Fibroblast of skin of left biceps (primary cell): ENCODE results near the gene KCNJ12.
"Not testable (repeated sequence)": the region's sequence is repeated elsewhere in the genome, so short reads cannot be mapped to it uniquely, and the experiment has no call there.

ENCODE experiments used
- DNase-seq, 2 experiments: peaks; one replicate each; pipeline ENCODE4 v3.0.0-alpha.2; 2013; ENCODE audit warnings: low read depth in 2 of 2

Gene KCNJ12

DNA sequence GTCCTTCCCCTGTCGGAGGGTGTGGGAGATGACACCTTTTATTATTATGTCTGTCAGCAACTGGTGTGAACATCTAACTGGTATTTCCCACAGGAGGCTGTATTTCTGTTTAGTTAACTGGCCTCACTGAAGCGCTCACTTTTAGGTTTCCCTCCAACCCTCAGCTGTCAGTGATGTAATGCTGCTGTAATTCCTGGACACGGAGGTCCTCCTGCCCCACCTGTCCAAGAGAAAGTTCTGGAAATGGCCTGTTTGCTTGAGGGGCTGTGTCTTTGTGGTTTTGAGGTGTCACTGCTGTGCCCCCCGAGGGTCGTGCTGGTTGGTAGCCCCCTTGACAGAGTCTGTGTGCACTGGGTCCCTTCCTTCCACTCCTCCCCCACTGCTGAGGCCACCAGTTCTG, 11.5 kb downstream of the KCNJ12 start:
- DNase-seq, result no peak

DNA sequence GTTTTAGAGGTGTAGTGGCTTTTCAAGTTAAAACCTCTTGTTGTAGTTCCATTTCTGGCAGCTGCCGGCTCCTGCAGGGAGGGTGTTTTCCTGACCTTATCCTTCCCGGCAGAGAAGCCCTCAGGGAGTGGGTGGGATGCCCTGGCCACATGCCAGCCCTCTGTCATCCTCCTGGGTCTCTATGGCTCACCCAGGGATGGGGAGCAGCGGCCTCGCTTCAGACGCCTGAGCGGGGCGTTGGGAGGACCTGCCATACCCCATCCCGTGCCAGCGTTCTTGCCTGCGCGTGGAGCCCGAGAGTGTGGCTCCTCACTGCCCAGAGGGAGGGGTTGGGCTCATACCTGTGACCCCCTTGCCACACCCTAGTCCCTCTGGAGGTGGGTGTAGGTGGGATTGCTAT, 11.9 kb downstream of the KCNJ12 start:
- DNase-seq, result no peak

DNA sequence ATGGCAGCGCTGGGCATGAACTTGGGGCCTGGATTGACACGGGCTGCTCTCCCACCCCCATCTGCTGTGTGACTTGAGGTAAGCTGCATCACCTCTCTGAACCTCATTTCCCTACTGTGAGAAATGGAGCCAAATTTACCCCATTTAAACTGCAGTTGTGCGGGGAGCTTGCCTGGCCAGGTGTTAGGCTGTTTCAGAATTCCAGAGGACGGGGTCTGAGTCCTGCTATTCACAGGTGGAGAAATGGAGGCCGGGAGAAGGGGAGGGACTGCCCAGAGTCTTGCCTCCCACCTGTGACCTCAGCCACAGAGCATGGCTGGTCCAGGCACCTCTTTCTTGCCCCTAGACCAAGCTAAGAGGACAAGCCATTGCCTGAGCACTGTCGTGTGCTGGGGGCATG, 12.8 kb downstream of the KCNJ12 start:
- DNase-seq, result no peak

DNA sequence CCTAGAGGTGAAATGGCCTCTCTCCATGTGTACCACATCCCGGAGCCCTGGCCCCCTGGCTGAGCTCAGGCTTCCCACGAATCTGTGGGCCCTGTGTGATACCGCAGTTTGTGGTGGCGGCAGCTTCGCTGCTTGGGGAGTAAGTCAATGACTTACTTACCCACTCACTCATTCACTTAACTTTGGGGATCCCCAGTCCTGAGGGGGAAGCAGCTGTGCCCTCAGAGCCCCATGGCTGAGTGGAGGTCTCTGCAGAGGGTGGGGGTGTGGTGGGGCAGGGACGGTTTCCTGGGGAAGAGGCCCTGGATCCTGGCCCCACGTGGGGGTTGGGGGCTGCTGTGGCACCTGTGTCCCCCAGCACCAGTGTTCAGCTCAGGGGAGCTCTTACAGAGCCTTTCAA, 13.2 kb downstream of the KCNJ12 start:
- DNase-seq, result no peak

DNA sequence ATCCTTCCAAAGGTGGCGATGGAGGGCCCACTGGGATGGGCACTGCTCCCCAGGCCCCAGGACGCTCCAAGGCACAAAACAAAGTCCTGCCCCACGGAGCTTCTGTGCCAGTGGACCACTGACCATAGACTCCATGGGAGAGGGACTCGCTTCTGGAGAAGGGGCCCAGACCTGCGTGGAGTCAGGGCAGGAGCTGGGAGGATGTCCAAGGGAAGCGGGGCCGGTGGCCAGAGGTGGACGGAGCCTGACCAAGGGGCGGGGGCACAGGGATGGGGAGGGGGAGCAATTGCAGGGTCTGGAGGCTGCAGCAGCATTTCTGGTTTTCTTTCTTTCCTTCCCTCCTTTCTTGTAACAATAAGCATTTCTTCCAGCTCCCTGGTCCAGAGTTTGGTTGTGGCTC, 14.1 kb downstream of the KCNJ12 start:
- DNase-seq, result no peak

DNA sequence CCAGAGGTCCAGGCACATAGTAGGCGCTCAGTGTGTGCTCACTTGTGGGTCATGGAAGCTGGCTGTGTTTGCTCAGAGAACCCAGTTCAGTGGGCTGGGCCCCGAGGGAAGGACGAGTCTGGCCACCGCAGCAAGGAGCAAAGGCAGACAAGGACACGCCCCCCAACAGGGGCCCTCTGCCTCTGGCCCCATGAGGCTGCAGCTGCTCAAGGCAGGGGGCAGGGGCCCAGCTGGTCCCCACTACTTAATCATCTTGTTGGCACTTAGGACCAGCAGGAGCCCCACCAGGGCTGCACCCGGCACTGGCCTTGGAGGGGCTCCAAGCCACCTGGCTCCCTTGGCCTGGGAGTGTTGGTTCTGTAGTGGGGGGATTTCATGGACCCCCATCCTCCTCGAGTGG, 16.1 kb downstream of the KCNJ12 start:
- DNase-seq, result no peak

DNA sequence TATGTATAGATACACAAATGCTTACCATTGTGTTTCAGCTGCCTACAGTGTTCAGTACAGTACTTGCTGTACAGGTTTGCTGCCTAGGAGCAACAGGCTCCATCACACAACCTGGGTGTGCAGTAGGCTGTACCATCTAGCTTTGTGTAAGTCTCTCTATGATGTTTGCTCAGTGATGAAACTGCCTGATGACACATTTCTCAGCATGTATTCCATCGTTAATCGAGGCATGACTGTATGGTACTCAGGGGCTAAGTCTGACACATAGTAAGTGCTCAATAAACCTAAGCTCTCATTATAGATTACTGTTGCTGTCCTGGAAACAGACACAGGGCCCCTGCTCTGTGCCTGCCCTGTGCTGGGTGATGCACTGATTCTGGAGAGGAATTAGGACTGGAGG, 18.1 kb downstream of the KCNJ12 start:
- no peak for DNase-seq

DNA sequence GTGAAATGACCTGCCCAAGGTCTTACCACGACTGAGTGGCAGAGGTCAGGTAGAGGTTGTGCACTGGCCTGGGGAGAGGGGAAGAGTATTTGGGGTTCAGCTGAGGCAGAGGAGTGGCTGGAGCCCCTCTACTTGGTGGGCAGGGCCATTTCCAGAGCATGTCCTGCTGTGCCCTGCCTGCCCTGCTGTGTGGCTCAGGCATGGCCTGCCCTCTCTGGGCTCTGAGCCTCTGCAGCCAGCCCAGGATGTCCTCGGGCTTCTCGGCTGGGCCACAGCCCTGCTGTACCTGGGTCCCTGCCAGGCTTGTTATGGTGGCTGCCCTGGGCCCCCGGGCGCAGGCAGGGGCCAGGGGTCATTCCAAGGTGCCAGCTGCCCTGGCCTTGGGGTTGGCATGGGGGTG, 19.6 kb downstream of the KCNJ12 start:
- no peak for DNase-seq

DNA sequence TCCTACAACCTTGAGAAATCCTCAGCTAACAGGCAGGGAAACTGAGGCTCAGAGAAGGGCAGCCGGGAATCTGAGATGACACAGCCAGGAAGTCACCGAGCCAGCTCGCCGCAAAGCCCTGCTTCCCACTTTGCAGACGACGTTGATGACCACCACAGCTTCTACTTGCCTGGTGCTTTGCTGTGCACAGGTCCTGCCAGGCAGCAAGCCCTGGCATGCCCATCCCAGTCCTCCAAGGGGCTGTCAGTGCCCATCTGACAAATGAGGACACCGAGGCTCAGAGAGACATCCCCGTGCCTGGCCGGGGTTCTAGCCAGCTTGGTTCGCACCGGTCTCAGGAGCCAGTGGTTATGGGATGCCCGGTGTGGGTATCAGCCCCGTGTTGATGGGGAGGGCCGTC, 20.1 kb downstream of the KCNJ12 start:
- DNase-seq, result no peak

DNA sequence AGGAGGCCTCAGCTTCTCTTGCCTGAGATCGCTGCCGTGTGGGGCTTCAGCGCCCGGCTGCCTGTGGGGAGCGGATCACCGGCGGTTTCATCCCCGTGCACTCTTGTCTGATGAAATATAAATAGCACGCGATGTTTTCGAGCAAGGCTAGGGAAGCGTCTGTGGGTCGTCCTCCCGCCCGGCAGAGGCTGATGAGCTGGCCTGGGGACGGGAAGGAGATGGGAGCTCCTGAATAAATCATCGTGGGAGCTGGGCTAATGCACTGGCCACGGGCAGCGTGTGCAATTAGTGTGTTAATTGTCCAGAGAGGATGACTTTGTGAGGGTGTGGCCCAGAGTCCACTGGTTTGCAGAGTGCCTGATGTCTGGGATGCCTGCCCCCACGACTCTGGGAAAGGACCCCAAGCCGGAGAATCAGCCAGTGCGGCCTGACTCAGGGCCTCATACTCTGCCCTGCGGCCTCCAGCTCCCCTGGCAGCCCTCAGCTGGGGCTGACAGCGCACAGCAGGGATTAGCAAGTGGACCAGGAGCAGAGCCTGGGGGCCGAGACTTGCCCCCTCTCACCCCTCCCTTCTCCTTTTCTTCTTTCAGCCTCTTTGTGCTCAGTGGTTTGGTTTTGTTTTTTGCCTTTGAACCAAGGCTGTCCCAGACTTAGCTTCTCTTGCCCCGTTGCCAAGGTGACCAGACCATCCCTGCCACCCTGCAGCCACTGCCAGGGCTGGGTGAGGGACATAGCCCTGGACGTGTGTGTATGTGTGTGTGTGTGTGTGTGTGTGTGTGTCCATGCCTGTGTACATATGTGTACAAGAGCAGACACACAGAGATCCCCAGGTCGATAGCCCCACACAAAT, 21.4 kb downstream of the KCNJ12 start:
- DNase-seq, result no peak

DNA sequence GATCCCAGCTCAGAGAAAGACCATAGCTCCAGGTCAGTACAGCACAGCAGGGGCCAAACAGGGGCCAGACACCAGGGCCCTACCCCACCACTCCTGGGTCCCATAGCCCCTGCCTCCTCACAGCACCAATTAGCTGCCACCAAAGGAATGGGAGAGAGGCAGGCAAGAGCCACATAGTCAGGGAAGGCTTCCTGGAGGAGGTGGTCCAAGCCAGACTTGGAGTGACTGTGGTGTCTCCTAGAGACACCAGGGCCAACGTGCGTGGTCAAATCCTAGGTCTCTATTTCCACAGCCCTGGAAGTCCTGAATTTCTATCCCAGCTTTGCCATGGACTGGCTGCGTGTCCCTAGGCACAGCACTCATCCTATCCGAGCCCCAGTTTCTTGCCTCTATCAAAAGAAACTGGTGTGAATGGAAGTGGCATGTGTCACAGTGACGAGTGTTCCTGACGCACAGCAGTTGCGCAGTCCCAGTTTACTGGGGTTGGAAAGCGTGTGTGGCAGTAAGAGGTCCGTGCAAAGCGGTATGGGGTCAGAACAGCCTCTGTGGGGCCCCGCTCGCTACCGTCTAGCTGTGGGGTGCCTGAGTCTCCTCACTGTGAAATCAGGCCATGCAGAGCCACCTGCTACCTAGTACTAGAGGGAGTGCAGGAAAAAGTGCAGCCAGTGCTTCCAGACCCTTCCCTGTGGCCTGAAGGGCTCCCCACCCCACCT, 23.5 kb downstream of the KCNJ12 start:
- no peak for DNase-seq

DNA sequence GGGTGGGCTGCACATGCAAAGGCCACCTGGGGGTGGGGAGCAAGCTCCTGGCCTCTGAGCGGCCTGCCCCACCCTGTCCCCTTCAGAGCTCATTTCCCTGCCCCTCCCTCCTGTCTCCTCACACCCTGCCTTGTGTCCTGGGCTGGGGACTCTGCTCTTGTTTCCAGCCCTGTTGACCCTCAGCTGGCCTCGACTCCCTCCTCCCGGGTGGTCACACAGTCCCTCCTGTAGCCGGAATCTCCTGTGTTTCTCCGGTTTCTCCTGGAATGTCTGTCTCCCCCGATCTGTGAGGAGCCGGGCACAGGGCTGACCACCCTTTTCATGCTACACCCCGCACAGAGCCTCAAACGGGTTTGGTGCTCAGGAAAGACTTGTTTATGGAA, 24.0 kb downstream of the KCNJ12 start:
- DNase-seq, result not testable (repeated sequence)

DNA sequence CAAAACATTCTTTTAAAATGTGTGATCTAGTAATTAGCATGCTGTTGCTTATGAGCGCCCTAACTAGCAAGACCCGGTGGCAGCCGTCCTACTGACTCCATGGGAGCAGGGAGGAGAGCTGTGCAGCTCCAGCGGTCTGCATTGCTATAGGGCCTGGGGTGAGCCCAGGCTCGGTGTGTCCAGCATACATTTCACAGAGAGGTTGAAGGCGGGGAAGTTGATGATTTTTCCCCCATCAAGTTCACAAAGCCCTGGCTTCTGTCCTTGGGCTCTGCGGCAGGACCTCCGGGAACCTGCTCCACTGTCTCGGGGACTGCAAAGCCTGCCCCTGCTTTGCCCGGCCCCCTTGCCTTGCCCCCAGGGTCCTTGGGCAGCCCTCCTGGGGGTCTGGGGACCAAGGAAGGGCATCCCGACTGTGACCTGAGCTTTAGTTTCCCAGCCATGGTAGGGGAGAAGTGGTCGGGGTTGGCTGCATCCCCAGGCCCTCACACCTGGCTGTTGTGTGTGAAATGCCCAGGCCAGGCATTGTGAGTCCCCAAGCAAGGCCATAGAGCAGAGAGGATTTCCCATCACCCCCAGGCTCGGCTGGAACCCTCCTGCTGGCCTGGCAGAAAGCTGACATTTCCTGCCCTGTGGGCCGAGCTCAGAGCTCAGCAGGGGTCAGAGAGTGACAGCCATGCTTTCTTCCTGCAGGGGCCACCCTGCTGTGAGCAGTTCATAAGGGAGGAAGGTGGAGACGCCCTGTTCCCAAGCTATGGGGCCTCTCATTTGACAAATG, 24.8 kb downstream of the KCNJ12 start:
- no peak for DNase-seq

DNA sequence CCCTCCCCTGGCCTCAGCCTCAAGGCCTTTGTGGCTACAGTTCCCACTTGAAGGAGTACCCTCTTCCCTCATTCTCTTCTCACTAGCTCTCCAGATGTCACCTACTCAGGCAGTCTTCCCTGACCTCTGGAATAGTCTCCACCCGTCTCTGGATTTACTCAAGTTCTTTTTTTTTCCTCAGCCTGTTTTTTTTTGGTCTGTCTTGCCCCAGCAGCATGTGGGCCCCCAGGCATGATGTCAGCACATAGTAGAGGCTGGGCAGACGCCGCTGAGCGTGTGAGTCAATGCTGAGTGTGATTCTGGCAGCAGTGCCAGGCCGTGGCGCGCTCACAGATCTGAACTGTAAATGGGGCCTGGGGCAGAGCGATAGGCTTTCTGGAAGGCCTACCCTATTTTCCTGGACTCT, 26.0 kb downstream of the KCNJ12 start:
- DNase-seq, result peak; percentile 55 to 66

DNA sequence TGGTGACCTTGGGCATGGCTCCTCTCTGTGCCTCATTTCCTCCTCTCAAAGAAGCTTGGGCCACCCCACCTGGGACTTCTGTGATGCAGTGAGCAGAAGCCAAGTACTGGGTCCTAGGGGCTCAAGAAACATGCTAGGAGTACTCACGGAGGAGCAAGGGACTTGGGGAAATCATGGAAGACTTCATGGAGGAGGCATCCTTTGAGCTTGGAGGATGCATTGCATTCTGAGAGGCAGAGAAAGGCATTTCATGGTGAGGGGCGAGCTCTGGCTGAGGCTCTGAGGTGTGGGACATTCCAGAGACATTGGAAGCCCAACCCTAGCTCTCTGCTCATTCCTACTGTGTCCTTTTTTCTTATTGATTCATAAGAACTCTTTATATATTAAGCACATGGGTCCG, 26.8 kb downstream of the KCNJ12 start:
- not testable (repeated sequence) for DNase-seq

DNA sequence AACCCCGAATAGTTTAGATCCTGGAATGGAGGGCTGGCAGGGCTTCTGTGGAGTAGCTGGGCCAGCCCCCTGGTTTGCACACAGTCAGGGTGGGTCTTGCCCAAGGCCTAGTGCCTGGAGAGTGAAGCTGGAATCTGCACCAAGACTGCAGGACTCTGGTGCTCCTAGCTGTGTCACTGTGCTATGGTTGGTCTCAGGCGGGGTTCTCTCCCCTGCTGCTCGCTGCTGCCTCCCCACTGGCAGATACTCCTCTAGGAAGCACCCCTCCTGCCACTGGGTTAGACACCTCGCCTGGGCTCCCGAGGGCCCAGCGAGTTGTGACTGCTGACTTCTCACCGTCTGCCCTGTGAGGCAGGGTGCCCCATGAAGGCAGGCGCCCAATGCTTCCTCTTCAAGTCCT, 27.9 kb downstream of the KCNJ12 start:
- DNase-seq, result not testable (repeated sequence)

DNA sequence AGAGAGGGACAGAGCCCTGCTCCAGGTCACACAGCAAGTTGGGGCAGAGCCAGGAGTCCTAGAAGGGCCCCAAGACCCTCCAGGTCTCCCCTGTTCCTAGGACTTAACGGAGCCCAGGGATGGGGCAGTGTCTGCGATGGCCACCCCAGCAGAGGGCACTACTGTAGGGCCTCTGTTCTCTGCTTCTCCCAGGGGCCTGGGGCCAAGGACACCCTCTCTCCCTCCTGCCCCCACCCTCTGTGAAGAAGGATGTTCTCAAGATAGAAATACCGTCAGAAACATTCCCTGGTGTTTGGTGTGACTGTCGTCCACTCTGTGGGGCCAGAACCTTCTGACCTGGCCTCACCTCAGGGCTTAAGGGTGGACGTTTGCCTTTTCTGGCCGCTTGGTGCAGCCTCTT, 28.4 kb downstream of the KCNJ12 start:
- not testable (repeated sequence) for DNase-seq

DNA sequence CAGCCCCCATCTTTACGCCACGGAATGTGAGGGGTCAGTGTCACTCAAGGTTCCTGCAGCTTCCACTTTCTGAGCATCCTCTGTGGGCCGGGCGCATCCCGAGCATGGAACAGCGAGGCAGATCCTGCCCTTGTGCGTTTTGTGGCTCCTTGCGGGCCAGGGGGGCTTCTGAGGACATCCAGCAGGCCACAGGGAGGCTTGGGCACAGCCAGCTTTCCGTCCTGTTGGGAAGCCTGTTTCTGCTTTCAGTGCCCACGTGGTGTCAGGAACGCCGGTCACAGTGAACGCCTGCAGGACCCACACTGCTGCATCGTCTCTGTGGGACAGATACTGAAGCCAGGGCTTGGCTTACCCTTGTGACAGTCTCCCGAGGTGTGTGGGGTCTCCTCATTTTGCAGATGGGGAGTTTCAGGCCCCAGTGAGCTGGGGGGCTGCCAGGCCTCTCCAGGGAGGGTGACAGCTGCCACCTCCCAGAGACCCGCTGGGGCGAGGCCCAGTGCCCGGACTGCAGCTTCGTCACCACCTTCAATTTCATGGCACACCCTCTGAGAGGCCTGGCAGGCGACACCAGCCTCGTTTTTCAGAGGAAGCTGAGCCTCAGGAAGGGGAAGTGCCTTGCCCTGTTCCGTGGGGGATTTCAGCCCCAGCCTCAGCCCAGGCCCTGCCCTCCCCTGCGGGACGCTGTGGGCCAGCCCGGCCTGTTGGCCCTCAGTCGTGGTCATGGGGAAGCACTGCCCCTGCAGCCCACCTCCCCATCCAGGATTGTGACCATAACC, 29.0 kb downstream of the KCNJ12 start:
- not testable (repeated sequence) for DNase-seq

DNA sequence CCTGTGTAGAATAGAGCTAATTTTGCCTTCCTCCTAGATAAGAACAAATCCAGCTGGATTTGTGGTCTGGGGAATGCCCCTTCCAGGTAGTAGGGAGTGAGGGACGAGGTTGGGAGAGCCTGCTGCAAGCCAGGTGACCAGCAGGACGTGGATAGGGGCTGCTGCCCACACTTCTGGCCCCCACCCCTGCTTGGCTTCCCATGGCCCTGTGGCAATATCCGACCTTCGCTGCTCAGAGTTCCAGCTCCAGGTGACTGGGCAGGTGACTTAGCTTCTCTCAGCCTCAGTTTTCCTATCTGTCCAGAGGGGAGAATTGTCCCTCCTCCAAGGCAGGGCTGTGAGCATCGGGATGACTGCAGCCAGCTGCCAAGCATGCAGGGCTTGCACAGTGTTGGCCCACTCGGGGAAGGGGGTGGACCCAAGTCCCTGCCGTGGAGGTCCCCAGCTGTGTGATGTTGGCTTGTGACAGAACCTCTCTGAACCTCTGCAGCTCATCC, 29.8 kb downstream of the KCNJ12 start:
- not testable (repeated sequence) for DNase-seq

DNA sequence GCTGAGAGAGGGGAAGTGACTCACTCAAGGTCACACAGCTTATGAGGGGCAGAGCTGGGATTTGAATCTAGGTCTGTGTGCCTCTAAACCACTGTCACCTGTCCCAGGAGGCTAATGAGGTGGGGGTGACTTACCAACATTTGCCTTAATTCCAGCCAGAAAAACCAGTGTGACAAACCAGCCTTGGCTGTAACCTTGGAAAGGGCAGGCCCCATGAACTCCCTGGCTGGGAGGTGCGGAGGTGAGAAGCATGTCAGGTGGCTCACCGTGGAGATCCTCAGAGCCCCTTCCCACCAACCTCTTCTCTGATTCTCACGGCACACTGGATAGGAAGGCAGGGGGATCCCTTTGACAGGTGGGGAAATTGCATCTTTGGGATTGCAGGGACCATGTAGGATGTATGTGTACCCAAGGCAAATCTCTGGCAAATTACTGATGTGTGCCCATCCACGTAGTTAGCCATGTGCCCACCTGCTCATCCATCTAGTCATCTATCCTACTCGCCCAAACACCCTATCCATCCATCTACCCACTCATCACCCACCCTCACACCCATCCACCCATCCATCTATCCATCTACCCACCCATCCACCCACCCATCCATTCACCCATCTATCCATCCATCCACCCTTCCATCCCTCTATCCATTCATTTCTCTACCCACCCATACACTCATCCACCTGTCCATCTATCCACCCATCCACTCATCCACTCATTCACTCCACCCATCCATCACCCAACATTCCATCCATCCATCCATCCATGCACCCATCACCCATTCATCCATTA, 30.7 kb downstream of the KCNJ12 start:
- not testable (repeated sequence) for DNase-seq

DNA sequence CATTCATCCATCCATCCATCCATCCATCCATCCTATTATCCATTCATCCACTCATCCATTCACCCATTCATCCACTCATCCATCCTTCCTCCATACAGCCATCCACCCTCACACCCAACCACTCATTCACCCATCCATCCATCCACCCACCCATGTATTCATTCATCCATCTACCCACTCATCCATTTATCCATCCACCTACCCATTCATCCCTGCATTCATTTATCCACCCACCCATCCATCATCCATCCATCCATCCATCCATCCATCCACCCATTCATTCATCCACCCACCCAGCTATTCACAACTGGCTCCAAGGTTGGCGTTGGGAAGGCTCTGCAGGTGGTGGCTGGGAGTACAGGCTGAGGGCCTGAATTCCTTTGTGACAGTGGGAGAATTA, 31.6 kb downstream of the KCNJ12 start:
- not testable (repeated sequence) for DNase-seq
